H1 (cell line): Measurements from ENCODE around the gene BAG2.

ENCODE experiments used
- BRCA1 ChIP-seq: IDR thresholded peaks from 2 replicates; pipeline ENCODE4 v1.6.1; 2012; ENCODE audit warnings: low read depth, low read length, improper control_type of control experiment
- CHD1 ChIP-seq: IDR thresholded peaks from 2 replicates; pipeline ENCODE4 v1.6.1; 2012; ENCODE audit warnings: low read depth, low read length, improper control_type of control experiment
- CTCF ChIP-seq, 3 experiments: IDR thresholded peaks; 1 replicate in 2 of 3; 2 replicates in 1 of 3; pipeline versions ENCODE4 v1.5.1 to v1.6.1; 2011; ENCODE audit warnings: low read length in 3 of 3, mild to moderate bottlenecking in 3 of 3, inconsistent platforms in 2 of 3, low read depth in 1 of 3, moderate library complexity in 1 of 3; ENCODE audit not compliant: insufficient read depth in 1 of 3; ENCODE audit errors: control extremely low read depth in 1 of 3
- EP300 ChIP-seq, 2 experiments: IDR thresholded peaks; 1 replicate in 1 of 2; 2 replicates in 1 of 2; pipeline ENCODE4 v1.6.1; 2011 to 2012; ENCODE audit warnings: low read depth in 2 of 2, low read length in 2 of 2, mild to moderate bottlenecking in 2 of 2, borderline replicate concordance in 1 of 2, inconsistent platforms in 1 of 2, moderate library complexity in 1 of 2
- EZH2 ChIP-seq: fragments of 200-600 bp; sonication (generic); IDR thresholded peaks from 2 replicates; pipeline ENCODE4 v1.7.1; 2012; ENCODE audit warnings: low read depth, mild to moderate bottlenecking, moderate library complexity, low read length, inconsistent platforms; ENCODE audit not compliant: severe bottlenecking
- GABPA ChIP-seq: IDR thresholded peaks from 2 replicates; pipeline ENCODE4 v1.6.1; 2011; ENCODE audit warnings: mild to moderate bottlenecking, low read length, moderate library complexity, borderline replicate concordance; ENCODE audit not compliant: insufficient read depth
- JUND ChIP-seq: IDR thresholded peaks from 2 replicates; pipeline ENCODE4 v1.6.1; 2011; ENCODE audit warnings: mild to moderate bottlenecking, improper control_type of control experiment, low read length
- MAX ChIP-seq: IDR thresholded peaks from 2 replicates; pipeline ENCODE4 v1.6.1; 2012; ENCODE audit warnings: inconsistent platforms
- RAD21 ChIP-seq, 2 experiments: IDR thresholded peaks in 1 of 2; conservative IDR thresholded peaks in 1 of 2; 2 replicates each; pipeline ENCODE4 v1.6.1; 2011; ENCODE audit warnings: low read depth in 2 of 2, low read length in 2 of 2, improper control_type of control experiment in 1 of 2, inconsistent platforms in 1 of 2, mild to moderate bottlenecking in 1 of 2, moderate library complexity in 1 of 2
- SAP30 ChIP-seq: fragments of 300-600 bp; sonication (generic); IDR thresholded peaks from 2 replicates; pipeline ENCODE4 v1.7.1; 2012; ENCODE audit warnings: low read length, moderate library complexity, mild to moderate bottlenecking, inconsistent platforms; ENCODE audit not compliant: insufficient read depth, insufficient replicate concordance
- SIRT6 ChIP-seq: IDR thresholded peaks from one replicate; pipeline ENCODE4 v1.7.1; 2012; ENCODE audit warnings: low read length, inconsistent platforms
- TCF12 ChIP-seq: IDR thresholded peaks from 2 replicates; pipeline ENCODE4 v1.6.1; 2011; ENCODE audit warnings: low read depth, mild to moderate bottlenecking, low read length

- no peak for TF ChIP-seq EZH2
- TF ChIP-seq BRCA1: no peak
- no peak for TF ChIP-seq CTCF (IDR thresholded peaks at IDR 0.05; ENCODE audit: control extremely low read depth in 1 of 3, insufficient read depth in 1 of 3, low read depth in 1 of 3, low read length in 3 of 3)
- TF ChIP-seq CHD1: no peak
- no peak for TF ChIP-seq MAX
- TF ChIP-seq SAP30: no peak
- TF ChIP-seq GABPA: no peak
- TF ChIP-seq EP300 (IDR thresholded peaks at IDR 0.05; ENCODE audit: borderline replicate concordance in 1 of 2, low read depth in 2 of 2, low read length in 2 of 2): no peak
- no peak for TF ChIP-seq TCF12
- TF ChIP-seq JUND: no peak
- no peak for TF ChIP-seq SIRT6
- no peak for TF ChIP-seq RAD21 (IDR thresholded peaks at IDR 0.05 in 1 of 2, conservative IDR thresholded peaks at IDR 0.05 in 1 of 2; ENCODE audit: low read depth in 2 of 2, low read length in 2 of 2)
Measured at GRCh38 chr6:57137350-57137749, 34.8 kb upstream of the BAG2 start.
